Activated T-cell treated with anti-CD3 and anti-CD28 coated beads for 48 hours (primary cell): ENCODE data around the gene C17orf58.
A peak's percentile ranks its signal among the peaks of the same experiment; 100 is the strongest.
"Not testable (repeated sequence)": the region's sequence is repeated elsewhere in the genome, so short reads cannot be mapped to it uniquely, and the experiment has no call there.

ENCODE experiments used
- DNase-seq: peaks from one replicate; pipeline ENCODE4 v3.0.0-alpha.2; 2020; ENCODE audit warnings: low read depth

The C17orf58 gene

DNA sequence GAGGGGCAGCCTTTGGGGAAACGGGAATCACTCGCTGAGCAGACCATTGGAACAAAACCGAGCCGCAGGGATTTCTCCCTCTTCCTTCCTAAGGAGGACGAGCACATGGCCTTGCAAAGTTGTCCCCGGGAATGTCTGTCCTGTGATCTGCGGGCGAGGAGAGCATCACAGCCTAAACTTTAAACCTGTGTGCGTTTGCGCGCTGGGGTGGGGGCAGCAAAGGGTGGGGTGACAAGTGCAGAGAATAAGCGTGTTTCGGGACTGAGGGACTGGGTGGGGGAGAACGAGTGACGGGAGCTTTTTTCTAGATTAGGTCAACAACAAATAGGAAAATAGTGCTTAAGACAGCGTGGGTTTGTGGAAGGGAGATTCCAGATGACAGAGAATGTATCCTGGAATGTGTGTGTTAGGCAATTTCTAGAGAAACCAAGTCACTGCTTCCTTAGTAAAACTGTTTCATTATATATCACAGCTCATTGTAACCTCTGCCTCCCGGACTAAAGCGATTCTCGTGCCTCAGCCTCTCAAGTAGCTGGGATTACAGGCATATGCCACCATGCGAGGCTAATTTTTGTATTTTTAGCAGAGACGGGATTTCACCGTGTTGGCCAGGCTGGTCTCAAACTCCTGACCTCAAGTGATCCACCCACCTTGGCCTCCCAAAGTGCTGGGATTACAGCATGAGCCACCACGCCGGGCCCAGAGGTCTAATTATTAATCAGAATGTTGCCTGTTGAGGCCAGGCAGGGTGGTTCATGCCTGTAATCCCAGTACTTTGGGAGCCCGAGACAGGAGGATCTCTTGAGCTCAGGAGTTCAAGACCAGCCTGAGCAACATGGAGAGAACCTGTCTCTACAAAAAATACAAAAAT lies at the start of gene C17orf58:
TSS of gene C17orf58 (minus strand) at position 169 of the 871 bp plus-strand sequence. CDS start 271 bp downstream, outside the sequence.
- DNase-seq, result not testable (repeated sequence)

DNA sequence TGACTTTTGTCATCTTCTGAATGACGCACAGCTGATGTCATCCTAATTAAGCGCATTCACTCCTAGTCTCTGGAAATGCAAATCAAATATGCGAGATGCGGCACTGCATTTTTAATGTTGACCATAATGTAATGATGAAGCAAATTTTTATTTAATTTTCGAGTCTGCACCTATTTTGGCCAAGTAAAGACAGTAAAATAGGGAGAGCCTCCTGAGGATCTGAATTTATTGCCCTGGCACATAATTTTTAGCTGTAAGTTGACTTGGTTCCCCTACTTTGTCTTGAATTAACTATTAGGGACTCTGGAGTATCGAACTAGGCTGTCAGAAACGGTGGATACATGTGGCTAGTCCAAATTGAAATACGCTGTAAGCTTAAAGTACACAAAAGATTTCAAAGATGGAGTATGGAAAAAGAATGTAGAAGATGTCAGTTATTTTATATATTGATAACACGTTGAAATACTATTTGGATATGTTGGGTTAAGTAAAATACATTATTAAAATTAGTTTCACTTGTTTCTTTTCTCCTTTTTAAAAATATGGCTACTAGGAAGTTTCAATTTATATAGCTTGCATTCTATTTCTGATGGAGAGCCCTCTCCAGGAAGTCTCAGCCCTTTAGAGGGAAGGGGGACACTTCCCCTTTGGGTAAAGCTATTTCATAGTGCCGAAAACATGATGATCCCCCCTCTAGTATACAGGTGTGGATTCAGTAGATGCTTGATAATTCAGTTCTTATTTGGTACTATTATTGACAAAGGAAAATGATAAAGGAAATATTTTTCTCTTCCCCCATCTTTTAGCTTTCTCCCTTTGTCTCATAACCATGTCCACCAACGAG lies 40.3 kb upstream of the C17orf58 start:
- no peak for DNase-seq

DNA sequence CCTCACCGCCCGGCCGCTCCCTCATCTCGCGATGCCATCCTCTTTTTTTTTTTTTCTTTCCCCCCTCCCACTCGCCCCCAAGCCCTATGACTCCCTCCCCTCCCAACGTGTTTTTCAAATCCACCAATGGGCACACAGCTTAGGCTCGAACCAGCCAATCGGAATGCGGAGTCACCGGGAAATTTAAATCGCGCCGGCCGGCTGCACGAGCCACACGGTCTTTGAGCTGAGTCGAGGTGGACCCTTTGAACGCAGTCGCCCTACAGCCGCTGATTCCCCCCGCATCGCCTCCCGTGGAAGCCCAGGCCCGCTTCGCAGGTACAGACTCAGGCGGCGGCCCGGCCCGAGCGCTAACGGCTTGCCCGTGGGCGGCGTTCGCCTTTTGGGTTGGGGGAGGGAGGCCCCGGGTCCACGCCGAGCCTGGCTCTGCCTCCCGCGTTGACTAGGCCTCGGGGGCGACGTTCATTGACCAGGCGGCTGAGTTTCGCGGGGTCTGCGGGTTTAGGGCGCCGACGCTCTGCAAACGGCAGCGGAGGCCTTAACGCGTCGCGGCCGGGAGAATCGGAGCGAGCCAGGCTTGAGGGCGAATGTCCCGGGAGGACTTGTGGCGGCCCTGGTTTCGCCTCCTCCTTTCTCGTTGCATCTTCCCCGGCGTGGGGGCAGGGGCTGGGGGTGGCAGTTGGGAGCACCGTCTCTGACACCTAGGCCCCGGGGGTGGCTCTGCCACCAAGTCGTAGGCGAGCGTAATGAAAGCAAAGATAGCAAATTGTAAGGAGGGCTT lies 39.4 kb upstream of the C17orf58 start, which contains the start of gene KPNA2:
TSS of gene KPNA2 (plus strand) at position 213 of the 781 bp plus-strand sequence. CDS start 1,398 bp downstream, outside the sequence.
- peak; percentile 85 for DNase-seq

DNA sequence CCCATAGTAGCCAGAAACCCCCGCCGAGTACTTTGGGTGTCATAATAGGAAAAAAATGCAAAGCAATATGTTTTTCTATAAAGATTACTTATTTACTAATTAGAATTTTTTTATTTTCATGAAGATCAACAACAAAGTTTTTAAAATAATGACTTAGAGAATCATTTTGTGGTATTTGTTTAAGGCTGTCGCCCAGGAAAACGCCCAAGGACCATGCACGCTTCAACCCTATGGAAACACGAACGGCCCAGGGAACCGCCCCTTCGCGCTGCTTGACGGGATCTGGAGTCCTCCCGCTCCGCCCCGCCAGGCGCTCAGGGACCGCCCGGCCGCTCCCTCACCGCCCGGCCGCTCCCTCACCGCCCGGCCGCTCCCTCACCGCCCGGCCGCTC lies 38.9 kb upstream of the C17orf58 start:
- peak; percentile 90 for DNase-seq

DNA sequence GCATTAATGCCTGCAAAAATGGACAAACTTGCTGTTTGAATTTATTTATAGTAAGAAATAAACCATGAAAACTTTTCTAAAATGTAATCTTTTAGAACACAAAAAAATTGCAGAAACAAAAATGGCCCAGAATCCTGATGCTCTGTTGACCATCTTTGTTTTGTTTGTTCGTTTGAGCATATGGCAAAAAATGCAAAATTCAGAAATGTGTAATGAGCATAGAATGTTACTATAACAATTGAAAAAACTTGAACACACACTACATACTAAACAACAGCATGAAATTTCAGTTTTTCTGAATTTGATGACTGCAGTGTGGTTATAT lies 38.1 kb upstream of the C17orf58 start:
- DNase-seq, result no peak

DNA sequence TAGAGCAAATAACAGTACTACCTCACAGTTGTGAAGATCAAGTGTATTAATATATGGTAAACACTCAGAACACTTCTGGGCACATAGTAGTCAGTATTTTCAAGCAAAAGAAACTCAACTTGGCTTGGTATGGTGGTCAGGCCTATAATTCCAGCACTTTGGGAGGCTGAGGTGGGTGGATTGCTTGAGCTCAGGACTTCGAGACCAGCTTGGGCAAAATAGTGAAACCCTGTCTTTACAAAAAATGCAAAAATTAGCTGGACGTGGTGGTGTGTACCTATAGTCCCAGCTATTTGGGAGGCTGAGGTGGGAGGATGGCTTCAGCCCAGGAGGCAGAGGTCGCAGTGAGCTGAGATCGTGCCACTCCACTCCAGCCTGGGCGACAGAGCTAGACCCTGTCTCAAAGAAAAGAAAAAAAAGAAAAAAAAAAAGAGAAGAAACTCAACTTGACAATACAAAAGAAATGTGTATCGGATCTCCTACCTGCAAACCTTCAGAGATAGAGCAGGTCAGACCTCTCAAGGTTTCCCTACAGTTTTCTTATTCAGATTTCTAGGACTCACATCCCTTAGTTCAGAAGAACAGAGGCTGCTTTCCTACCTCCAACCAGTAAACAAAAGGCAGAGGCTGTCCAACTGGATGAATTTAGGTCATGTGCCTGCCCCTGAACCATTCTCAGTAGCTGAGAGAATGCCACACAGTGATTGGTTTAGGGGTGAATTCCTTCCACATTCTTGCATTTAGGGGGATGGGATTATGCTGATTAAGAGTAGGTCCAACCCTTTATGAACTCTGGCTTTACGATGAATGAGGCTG lies 37.6 kb upstream of the C17orf58 start:
- no peak for DNase-seq

DNA sequence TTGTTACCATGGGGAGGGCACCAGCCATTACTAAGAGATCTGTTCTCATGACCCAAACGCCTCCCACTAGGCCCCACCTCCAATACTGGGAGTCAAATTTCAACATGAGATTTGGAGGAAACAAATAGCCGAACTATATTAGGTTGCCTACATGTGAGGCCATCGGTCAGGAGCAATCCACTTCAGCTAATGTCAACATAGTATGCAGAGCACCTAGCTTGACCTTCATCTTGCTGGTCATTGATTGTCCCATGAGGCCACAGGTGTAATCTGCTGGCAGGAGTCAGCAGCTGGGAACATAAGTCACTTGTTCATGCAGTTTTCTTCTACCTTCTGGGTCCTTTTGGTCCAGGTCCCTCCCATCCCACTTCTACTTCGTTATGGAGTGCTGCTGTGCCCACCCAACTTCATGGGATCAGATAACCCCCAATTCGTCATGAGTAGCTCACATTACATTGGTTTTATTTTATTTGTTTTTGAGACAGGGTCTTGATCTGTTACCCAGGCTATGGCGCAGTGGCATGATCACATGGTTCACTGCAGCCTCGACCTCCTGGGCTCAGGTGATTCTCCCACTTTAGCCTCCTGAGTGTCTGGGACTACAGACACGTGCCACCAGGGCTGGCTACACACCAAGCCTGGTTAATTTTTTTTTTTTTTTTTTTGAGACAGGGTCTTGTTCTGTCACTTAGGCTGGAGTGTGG lies 33.4 kb upstream of the C17orf58 start:
- DNase-seq, result no peak

DNA sequence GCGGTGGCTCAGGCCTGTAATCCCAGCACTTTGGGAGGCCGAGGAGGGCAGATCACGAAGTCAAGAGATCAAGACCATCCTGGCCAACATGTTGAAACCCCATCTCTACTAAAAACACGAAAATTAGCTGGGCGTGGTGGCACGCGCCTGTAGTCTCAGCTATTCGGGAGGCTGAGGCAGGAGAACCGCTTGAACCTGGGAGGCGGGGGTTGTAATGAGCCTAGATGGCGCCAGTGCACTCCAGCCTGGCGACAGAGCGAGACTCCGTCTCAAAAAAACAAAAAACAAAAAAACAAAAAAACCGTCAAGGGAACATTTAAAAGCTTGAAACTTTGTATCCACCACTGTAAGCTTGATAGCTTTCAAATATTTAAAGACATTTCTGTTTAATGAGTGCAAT lies 26.3 kb upstream of the C17orf58 start:
- DNase-seq, result not testable (repeated sequence)

DNA sequence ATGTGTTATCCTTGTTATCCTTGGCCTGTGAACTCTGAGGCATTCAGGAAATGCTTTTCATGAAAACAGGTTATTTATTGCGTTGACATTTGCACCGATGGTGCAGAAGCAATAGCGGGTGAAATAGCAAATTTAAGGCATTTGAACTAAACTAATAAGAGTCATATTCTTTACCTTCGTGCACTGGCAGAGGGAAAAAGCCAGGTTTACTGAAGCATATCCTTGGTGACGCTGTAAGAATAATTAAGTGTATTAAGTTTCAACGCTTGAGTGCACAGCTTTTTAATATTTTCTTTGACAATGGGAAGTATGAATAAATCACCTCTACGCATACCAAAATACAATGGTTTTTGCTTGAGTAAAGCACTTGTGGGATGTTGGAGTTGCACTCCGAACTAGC lies 25.7 kb upstream of the C17orf58 start:
- no peak for DNase-seq

DNA sequence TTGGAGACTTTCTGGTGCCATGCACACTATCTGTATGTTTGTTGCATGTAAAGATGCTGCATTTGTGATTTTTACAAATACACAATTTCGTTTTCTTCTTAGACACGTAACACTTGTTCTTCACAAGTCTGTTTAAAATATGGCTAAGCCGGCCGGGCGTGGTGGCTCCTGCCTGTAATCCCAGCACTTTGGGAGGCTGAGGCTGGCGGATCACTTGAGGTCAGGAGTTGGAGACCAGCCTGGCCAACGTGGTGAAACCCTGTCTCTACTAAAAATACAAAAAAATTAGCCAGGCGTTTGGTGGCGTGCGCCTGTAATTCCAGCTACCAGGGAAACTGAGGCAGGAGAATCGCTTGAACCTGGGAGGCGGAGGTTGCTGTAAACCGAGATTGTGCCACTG lies 24.5 kb upstream of the C17orf58 start:
- DNase-seq, result not testable (repeated sequence)

DNA sequence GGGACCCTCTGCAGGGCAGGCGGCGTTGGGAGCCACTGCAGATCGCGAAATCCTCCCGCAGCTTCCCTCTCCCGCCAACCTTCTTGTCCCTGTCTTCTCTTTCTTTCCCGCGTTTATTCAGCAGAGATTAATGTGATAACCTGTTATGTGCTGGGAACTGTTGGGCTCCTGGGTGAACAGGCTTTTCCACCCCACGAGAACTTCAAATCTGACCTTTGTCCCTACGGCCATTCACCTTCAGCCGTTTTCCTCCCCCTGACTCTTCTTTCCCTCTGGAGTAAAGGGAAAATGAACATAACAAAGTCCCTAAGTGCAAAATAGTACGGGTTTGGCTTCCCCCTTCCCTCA lies 24.1 kb upstream of the C17orf58 start:
- no peak for DNase-seq

DNA sequence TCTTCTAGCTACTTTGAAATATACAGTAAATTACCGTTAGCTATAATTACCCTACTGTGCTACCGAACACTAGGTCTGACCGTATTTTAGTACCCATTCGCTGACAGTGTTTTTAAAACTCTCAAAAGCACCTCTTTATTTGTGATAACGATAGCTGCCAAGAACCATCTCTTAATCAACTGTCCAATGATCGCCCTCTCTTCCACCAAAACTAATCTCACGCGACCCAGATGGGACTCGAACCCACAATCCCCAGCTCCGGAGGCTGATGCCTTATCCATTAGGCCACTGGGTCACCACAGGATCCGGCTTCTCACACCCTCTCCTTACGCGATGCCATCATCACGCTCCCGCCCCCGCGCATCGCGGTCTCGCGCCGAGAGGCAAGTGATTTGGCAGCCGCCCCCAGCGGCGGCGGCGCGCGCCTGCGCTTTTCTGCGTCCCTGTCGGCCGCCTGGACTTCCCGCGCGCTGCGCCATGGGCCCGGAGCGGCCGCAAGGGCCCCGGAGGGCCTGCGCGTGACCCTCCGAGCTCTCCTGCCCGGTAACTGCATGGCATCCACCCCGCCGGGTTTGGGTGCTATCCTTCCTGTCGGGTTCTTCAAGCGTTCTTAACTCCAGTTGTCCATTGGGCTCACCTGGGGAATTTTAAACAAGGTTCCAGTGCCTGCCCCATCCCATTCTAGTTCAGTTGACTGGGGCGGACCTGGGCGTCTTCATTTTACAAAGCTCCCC lies 23.6 kb upstream of the C17orf58 start:
- peak; percentile 100 for DNase-seq

DNA sequence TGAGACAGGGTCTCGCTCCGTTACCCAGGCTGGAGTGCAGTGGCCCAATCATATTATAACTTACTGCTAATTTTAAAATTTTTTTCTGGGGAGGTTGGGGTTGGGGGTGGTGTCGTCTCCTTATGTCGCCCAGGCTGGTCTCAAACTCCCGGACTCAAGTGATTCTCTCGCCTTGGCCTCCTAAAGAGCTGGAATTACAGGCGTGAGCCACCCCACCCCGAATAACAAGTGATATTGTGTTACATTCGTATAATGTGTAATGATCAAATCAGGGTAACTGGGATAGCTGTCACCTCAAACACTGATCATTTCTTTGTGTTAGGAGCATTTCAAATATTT lies 23.0 kb upstream of the C17orf58 start:
- DNase-seq, result no peak

DNA sequence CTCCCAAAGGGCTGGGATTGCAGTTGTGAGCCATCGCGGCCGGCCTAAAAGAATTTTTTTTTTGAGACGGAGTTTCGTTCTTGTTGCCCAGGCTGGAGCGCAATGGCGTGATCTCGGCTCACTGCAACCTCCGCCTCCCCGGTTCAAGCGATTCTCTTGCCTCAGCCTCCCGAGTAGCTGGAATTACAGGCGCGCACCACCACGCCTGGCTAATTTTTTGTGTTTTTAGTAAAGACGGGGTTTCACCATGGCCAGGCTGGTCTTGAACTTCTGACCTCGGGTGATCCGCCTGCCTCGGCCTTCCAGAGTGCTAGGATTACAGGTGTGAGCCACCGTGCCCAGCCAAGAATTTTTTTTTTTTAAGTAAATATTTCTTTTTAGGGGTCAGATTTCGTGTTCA lies 22.2 kb upstream of the C17orf58 start:
- not testable (repeated sequence) for DNase-seq

DNA sequence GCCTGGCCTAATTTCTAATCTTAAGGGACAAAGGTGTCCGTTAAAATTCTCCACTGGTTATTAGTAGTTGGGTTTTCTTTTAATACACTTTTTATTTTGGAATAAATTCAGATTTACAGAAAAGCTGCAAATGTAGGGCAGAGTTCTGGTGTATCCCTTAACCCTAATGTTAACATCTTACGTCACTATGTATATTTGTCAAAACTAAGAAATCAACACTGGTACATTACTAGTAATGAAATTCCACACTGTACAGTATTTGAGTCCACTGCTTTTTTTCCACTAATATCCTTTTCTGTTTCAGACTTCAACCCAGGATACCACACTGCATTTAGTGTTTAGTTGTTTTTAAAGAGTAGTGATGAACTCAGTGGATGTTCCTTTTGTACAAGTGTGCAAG lies 20.6 kb upstream of the C17orf58 start:
- no peak for DNase-seq

DNA sequence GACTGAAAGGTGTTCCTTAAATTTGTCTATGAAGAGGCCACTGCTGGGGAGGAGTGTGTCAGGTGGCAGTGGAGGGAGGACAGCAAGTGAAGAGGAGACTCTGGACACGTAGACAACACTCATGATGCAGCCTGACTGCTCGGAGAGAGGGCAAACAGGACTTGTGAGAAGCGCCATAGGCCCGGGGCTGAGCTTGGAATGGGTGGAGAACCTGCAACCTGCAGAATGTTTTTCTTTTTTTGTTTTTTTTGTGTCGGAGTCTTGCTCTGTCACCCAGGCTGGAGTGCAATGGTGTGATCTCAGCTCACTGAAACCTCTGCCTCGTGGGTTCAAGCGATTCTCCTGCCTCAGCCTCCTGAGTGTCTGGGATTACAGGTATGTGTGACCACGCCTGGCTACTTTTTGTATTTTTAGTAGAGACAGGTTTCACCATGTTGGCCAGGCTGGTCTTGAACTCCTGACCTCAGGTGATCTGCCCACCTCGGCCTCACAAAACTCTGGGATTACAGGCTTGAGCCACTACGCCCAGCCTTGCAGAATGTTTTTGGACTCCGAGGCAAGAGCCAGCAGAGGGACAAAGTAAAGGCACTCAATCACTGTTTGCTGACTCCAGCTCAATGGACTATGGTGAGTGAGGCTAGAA lies 18.9 kb upstream of the C17orf58 start:
- no peak for DNase-seq

DNA sequence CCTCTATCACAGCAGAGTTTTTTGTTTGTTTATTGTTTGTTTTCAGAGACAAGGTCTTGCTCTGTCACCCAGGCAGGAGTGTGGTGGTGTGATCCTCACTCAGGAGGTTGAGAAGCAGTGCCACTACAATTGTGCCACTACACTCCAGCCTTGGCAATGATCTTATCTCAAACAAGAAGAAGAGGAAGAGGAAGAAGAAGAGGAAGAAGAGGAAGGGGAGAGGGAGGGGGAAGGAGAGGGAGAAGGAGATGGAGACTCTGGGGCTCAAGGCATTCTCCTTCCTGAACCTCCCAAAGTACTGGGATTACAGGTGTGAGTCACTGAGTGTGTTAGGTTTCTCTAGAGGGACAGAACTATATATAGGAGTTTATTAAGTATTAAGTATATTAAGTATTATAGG lies 17.1 kb upstream of the C17orf58 start:
- no peak for DNase-seq

DNA sequence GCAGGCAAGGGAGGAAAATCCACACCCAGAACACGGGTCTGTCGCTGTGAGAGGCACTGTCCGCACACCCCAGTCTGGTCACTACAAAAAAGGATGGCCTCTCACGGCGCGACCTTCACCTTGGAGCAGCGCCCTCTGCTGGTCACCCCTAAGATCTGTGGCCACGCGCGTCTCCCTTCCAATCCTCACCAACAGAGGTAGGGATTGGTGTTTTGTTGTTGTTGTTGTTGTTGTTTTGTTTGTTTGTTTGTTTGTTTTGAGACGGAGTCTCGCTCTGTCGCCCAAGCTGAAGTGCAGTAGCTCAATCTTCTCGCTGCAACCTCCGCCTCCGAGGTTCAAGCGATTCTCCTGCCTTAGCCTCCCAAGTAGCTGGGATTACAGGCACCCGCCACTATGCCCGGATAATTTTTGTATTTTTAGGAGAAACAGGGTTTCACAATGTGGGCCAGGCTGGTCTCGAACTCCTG lies 15.0 kb upstream of the C17orf58 start:
- peak; percentile 62 for DNase-seq

DNA sequence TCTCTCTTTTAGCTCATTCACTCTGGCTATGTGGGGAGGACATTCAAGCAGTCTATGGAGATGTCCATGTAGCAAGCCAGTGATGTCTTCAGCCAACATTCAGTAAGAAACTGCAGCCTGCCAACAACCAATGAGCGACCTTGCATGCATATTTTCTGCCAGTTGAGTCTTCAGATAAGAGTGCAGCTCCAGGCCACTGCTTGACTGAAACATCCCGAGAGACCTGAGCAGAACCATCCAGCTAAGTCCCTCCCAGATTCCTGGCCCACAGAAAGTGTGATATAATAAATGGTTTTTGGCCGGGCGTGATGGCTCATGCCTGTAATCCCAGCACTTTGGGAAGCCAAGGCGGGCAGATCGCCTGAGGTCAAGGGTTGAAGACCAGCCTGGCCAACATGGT lies 10.5 kb upstream of the C17orf58 start:
- no peak for DNase-seq

DNA sequence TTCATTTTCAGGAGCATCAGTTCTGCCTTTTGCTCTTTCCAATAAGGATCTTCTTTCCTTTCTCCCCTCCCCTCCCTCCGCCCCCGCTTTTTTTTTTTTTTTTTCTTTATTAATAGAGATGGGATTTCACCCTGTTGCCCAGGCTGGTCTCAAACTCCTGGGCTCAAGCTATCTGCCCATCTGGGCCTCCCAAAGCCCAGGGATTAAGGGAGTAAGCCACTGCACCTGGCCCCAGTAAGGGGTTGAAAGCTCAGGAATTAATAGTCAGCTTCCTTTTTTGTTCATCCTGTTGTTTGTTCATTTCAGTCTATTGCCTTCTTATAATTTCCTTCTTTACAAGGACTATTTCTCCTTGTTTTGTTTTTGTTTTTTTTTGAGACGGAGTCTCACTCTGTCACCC lies 7.9 kb upstream of the C17orf58 start:
- DNase-seq, result no peak
